ENCODE results near the gene SLC24A3. TPM values are rescaled to one million over a fixed set of nuclear protein-coding genes. Genes with fewer than 3 reads are reported as not detected.

The SLC24A3 gene
- total RNA-seq, 1 donor from 2014 or later = 0.51 TPM

- H3K9me3 Mint-ChIP-seq = no peaks in the 10 kb centered on the region
Measured at GRCh38 chr20:19562426-19562825, 350.0 kb downstream of the SLC24A3 start.

DNA sequence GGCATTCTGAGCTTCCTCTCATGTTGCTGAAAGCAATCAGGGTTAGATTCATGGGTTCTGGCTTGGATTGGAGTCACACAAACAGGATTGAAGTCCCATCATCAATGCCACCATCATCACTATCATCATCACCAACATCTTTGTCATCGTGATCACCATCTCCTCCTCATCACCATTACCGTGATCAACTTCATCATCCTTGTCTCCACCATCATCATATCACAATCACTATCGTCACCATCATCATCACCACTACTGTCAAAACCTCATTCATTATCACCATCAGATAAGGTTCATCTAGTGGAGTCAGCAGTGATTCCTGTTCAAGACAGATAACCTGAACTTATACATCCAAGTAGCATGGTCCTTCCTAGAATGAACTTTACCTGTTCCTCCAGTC lies 351.8 kb downstream of the SLC24A3 start:
- TF ChIP-seq, protein P1, sequence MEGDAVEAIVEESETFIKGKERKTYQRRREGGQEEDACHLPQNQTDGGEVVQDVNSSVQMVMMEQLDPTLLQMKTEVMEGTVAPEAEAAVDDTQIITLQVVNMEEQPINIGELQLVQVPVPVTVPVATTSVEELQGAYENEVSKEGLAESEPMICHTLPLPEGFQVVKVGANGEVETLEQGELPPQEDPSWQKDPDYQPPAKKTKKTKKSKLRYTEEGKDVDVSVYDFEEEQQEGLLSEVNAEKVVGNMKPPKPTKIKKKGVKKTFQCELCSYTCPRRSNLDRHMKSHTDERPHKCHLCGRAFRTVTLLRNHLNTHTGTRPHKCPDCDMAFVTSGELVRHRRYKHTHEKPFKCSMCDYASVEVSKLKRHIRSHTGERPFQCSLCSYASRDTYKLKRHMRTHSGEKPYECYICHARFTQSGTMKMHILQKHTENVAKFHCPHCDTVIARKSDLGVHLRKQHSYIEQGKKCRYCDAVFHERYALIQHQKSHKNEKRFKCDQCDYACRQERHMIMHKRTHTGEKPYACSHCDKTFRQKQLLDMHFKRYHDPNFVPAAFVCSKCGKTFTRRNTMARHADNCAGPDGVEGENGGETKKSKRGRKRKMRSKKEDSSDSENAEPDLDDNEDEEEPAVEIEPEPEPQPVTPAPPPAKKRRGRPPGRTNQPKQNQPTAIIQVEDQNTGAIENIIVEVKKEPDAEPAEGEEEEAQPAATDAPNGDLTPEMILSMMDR (conservative IDR thresholded peaks at IDR 0.05) = no peak

More at GRCh38 chr20:19562426-19562825, 350.0 kb downstream of the SLC24A3 start:
- Mint-ChIP-seq H3K4me3 (no peak overlapping the region), H3K36me3 (ENCODE audit: low read depth) (no peaks in the 10 kb centered on the region), H3K4me1 (no peaks in the 10 kb centered on the region), H3K27me3 (ENCODE audit: low read depth) (no peaks in the 10 kb centered on the region), H3K27ac (ENCODE audit: unreplicated experiment) (no peak overlapping the region)
- TF ChIP-seq, protein P1 (conservative IDR thresholded peaks at IDR 0.05) = no peak
- DNase-seq (ENCODE audit: low read depth, low spot score) = no peak

GRCh38 chr20:19565736-19566135 lies 353.3 kb downstream of the SLC24A3 start:
- TF ChIP-seq, protein P1 (conservative IDR thresholded peaks at IDR 0.05) = no peak
- Mint-ChIP-seq H3K27ac (ENCODE audit: unreplicated experiment) (no peak overlapping the region), H3K9me3 (no peaks in the 10 kb centered on the region), H3K4me3 (no peak overlapping the region), H3K4me1 (no peaks in the 10 kb centered on the region), H3K27me3 (ENCODE audit: low read depth) (peaks cover 2% of the 10 kb centered on the region), H3K36me3 (ENCODE audit: low read depth) (no peaks in the 10 kb centered on the region)
- DNase-seq (ENCODE audit: low read depth, low spot score) = no peak

More for the DNA sequence above, 351.8 kb downstream of the SLC24A3 start:
- Mint-ChIP-seq H3K27ac (ENCODE audit: unreplicated experiment) (no peak overlapping the region), H3K27me3 (ENCODE audit: low read depth) (no peaks in the 10 kb centered on the region), H3K4me1 (no peaks in the 10 kb centered on the region), H3K9me3 (no peaks in the 10 kb centered on the region), H3K4me3 (no peak overlapping the region), H3K36me3 (ENCODE audit: low read depth) (no peaks in the 10 kb centered on the region)
- no peak for DNase-seq (ENCODE audit: low read depth, low spot score)

GRCh38 chr20:19566226-19566945 lies 353.9 kb downstream of the SLC24A3 start:
- no peak overlapping the region for H3K4me3 Mint-ChIP-seq
- H3K36me3 Mint-ChIP-seq (ENCODE audit: low read depth) = no peaks in the 10 kb centered on the region
- H3K27ac Mint-ChIP-seq (ENCODE audit: unreplicated experiment) = no peak overlapping the region
- TF ChIP-seq, protein P1 (conservative IDR thresholded peaks at IDR 0.05) = no peak
- peaks cover 2% of the 10 kb centered on the region for H3K27me3 Mint-ChIP-seq (ENCODE audit: low read depth)
- H3K4me1 Mint-ChIP-seq = no peaks in the 10 kb centered on the region
- DNase-seq (ENCODE audit: low read depth, low spot score) = no peak
- H3K9me3 Mint-ChIP-seq = no peaks in the 10 kb centered on the region

DNA sequence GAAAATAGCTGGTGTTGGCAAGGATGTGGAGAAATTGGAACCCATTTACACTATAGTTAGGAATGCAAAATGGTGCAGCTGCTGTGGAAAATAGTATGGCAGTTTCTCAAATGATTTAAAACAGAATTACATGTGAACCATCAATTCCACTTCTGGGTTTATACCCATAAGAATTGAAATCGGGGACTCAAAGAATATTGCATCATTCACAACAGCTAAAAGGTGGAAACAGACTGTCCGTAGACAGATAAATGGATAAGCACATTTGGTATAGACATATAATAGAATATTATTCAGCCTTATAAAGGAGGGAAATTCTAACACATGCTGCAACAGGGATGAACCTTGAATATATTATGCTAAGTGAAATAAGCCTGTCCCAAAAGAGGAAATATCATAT lies 355.7 kb downstream of the SLC24A3 start:
- Mint-ChIP-seq H3K9me3 (no peaks in the 10 kb centered on the region), H3K4me1 (no peaks in the 10 kb centered on the region), H3K36me3 (ENCODE audit: low read depth) (no peaks in the 10 kb centered on the region), H3K27ac (ENCODE audit: unreplicated experiment) (no peak overlapping the region), H3K27me3 (ENCODE audit: low read depth) (peaks cover 5% of the 10 kb centered on the region), H3K4me3 (no peak overlapping the region)
- TF ChIP-seq, protein P1 (conservative IDR thresholded peaks at IDR 0.05) = no peak
- no peak for DNase-seq (ENCODE audit: low read depth, low spot score)
